Mammary epithelial cell (primary cell): ENCODE data around the gene NTM.

Experiments
- CTCF ChIP-seq, 2 donors: IDR thresholded peaks in 1 of 2; conservative IDR thresholded peaks in 1 of 2; 2 replicates each; pipeline ENCODE4 v1.5.1; 2011 to 2012; ENCODE audit warnings: inconsistent platforms in 2 of 2, low read length in 2 of 2, mild to moderate bottlenecking in 2 of 2, control low read depth in 1 of 2, low read depth in 1 of 2; ENCODE audit not compliant: insufficient read depth in 1 of 2; ENCODE audit errors: extremely low read depth in 1 of 2
- EZH2 ChIP-seq: IDR thresholded peaks from 2 replicates; pipeline ENCODE4 v1.6.1; 2012; ENCODE audit warnings: low read length, inconsistent platforms, borderline replicate concordance

- no peak for TF ChIP-seq CTCF (conservative IDR thresholded peaks at IDR 0.05 in 1 of 2, IDR thresholded peaks at IDR 0.05 in 1 of 2; ENCODE audit: extremely low read depth in 1 of 2, insufficient read depth in 1 of 2, low read depth in 1 of 2, low read length in 2 of 2)
- no peak for TF ChIP-seq EZH2
Measured at GRCh38 chr11:131954146-131954545, 583.7 kb downstream of the NTM start.
